Kasumi-1 (cell line): ENCODE data around the gene ABAT.
"Not testable (repeated sequence)": the region's sequence is repeated elsewhere in the genome, so short reads cannot be mapped to it uniquely, and the experiment has no call there.

Experiments used
- DNase-seq, 2 experiments: peaks; one replicate each; lab custom pipeline; 2025; lab: John Stamatoyannopoulos, UW

The ABAT gene

GRCh38 chr16:8785408-8785807 lies 111.0 kb downstream of the ABAT start:
- no peak for DNase-seq

- not testable (repeated sequence) for DNase-seq
Measured at GRCh38 chr16:8786316-8786715, 111.9 kb downstream of the ABAT start.

- no peak for DNase-seq
Measured at GRCh38 chr16:8788578-8789172, 114.3 kb downstream of the ABAT start.

GRCh38 chr16:8795091-8795490 lies 120.7 kb downstream of the ABAT start:
- no peak for DNase-seq

- no peak for DNase-seq
Measured at GRCh38 chr16:8795818-8796217, 121.4 kb downstream of the ABAT start.

- no peak for DNase-seq
Measured at GRCh38 chr16:8796469-8797363, 122.3 kb downstream of the ABAT start.

- DNase-seq, result peak; percentile 79 to 82
Measured at GRCh38 chr16:8797364-8798173, 123.2 kb downstream of the ABAT start, which contains the start of the genes PMM2 and TMEM186. PMM2 (plus strand) TSS chr16:8797839; CDS start chr16:8797883, 44 bp downstream. TMEM186 (minus strand) TSS chr16:8797639; CDS start chr16:8797614, 25 bp downstream.

- no peak for DNase-seq
Measured at GRCh38 chr16:8798174-8798527, 123.7 kb downstream of the ABAT start.

- DNase-seq, result no peak
Measured at GRCh38 chr16:8798535-8799157, 124.2 kb downstream of the ABAT start.

- no peak for DNase-seq
Measured at GRCh38 chr16:8801701-8802100, 127.3 kb downstream of the ABAT start.

GRCh38 chr16:8803733-8804132 lies 129.3 kb downstream of the ABAT start:
- DNase-seq, result not testable (repeated sequence)

- no peak for DNase-seq
Measured at GRCh38 chr16:8804313-8804712, 129.9 kb downstream of the ABAT start.

- no peak for DNase-seq
Measured at GRCh38 chr16:8806272-8806983, 132.0 kb downstream of the ABAT start.

- DNase-seq, result no peak
Measured at GRCh38 chr16:8807189-8807588, 132.8 kb downstream of the ABAT start.

GRCh38 chr16:8808009-8808408 lies 133.6 kb downstream of the ABAT start:
- no peak for DNase-seq

- no peak for DNase-seq
Measured at GRCh38 chr16:8808613-8809353, 134.4 kb downstream of the ABAT start.

- no peak for DNase-seq
Measured at GRCh38 chr16:8812162-8812843, 137.9 kb downstream of the ABAT start.

- no peak for DNase-seq
Measured at GRCh38 chr16:8814095-8814806, 139.8 kb downstream of the ABAT start.

GRCh38 chr16:8816967-8817655 lies 142.7 kb downstream of the ABAT start:
- DNase-seq, result no peak
